BE2C (cell line): ENCODE measurements around the gene SORD.
A peak's percentile ranks its signal among the peaks of the same experiment; 100 is the strongest.

ENCODE experiments used
- DNase-seq: peaks from one replicate; pipeline ENCODE4 v3.0.0-alpha.2; 2020
- H3K27me3 ChIP-seq: fragments of 250-450 bp; sonication (Bioruptor Pico); 2 replicates; pipeline ENCODE4 v1.5.1; 2020; ENCODE audit warnings: mild to moderate bottlenecking
- H3K36me3 ChIP-seq: fragments of 250-450 bp; sonication (Bioruptor Pico); 2 replicates; pipeline ENCODE4 v1.5.1; 2020; ENCODE audit warnings: mild to moderate bottlenecking
- H3K4me1 ChIP-seq: fragments of 250-450 bp; sonication (Bioruptor Pico); 2 replicates; pipeline ENCODE4 v1.5.1; 2020
- H3K4me3 ChIP-seq: 2 replicates; pipeline ENCODE4 v1.5.1; 2011; ENCODE audit warnings: low read depth, low read length
- H3K9me3 ChIP-seq: fragments of 250-450 bp; sonication (Bioruptor Pico); 2 replicates; pipeline ENCODE4 v1.5.1; 2020
- CTCF ChIP-seq: IDR thresholded peaks from 2 replicates; pipeline ENCODE4 v1.5.1; 2012; ENCODE audit warnings: mild to moderate bottlenecking, low read depth, low read length

SORD gene

GRCh38 chr15:45112591-45113379 lies 89.8 kb downstream of the SORD start:
- Histone ChIP-seq H3K27me3 (peaks cover 42% of the 10 kb centered on the region), H3K4me1 (no peaks in the 10 kb centered on the region; the same call in 1 of the 2 replicates), H3K4me3 (peak overlapping the region; percentile 33), H3K36me3 (no peaks in the 10 kb centered on the region), H3K9me3 (no peaks in the 10 kb centered on the region)
- DNase-seq: peak; percentile 39
- TF ChIP-seq CTCF: no peak

- Histone ChIP-seq H3K4me3 (no peak overlapping the region), H3K9me3 (no peaks in the 10 kb centered on the region), H3K36me3 (no peaks in the 10 kb centered on the region), H3K4me1 (no peaks in the 10 kb centered on the region; the same call in 1 of the 2 replicates), H3K27me3 (peaks cover 42% of the 10 kb centered on the region)
- TF ChIP-seq CTCF: no peak
- no peak for DNase-seq
These were observed 90.5 kb downstream of the SORD start for GRCh38 chr15:45113380-45113990.

GRCh38 chr15:45114076-45114750 lies 91.2 kb downstream of the SORD start, which contains the start of the genes DUOX2 and DUOXA2:
Gene DUOX2 (minus strand): TSS chr15:45114172. CDS start chr15:45113411, 761 bp downstream.
Gene DUOXA2 (plus strand): TSS chr15:45114326. CDS start chr15:45114606, 280 bp downstream.
- no peaks in the 10 kb centered on the region for H3K9me3 ChIP-seq
- peaks cover 42% of the 10 kb centered on the region for H3K27me3 ChIP-seq
- no peaks in the 10 kb centered on the region; the same call in 1 of the 2 replicates for H3K4me1 ChIP-seq
- peak within 1 kb of the TSS; percentile 33 for H3K4me3 ChIP-seq
- DNase-seq: no peak
- no peaks in the 10 kb centered on the region for H3K36me3 ChIP-seq
- TF ChIP-seq CTCF: no peak

GRCh38 chr15:45114751-45115085 lies 91.7 kb downstream of the SORD start:
- no peak for TF ChIP-seq CTCF
- Histone ChIP-seq H3K4me3 (peak overlapping the region; percentile 8), H3K9me3 (no peaks in the 10 kb centered on the region), H3K36me3 (no peaks in the 10 kb centered on the region), H3K27me3 (peaks cover 42% of the 10 kb centered on the region), H3K4me1 (no peaks in the 10 kb centered on the region; the same call in 1 of the 2 replicates)
- no peak for DNase-seq

GRCh38 chr15:45115312-45115820 lies 92.4 kb downstream of the SORD start:
- DNase-seq: no peak
- no peak for TF ChIP-seq CTCF

More at GRCh38 chr15:45115312-45115820, 92.4 kb downstream of the SORD start:
- H3K4me1 ChIP-seq: no peaks in the 10 kb centered on the region; the same call in 1 of the 2 replicates
- no peaks in the 10 kb centered on the region for H3K9me3 ChIP-seq
- no peaks in the 10 kb centered on the region for H3K36me3 ChIP-seq
- H3K27me3 ChIP-seq: peaks cover 42% of the 10 kb centered on the region
- H3K4me3 ChIP-seq: no peak overlapping the region
